ENCODE data around the gene ALG10.

DNA sequence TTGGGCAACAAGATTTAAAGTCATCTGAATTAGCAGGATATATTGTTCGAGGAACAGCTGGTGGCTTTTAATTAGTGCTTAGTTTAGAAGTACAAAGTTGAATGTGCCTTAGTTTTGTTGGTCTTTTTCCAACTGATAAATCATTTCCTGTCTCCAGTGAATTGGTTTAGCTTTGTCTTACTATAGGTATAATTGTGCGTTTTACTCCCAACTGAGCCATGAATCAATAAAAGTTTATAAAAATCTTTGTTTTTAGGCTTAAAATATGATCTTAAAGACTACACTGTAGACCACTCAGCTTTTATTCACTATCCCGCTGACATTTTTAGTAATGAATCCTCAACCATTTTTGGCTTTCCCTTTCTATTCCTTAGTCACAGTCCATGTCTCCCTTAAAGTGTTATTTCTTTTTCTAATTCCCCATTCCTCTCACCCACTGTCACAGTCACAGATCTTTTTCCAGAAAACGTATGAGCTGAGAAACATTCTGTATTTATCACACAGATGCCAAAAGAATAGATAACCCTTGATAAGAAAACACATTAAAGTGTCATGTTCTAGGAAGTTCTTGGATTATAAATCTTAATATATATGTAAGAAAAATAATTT lies 34.0 kb upstream of the ALG10 start:
- TF ChIP-seq, protein P1, sequence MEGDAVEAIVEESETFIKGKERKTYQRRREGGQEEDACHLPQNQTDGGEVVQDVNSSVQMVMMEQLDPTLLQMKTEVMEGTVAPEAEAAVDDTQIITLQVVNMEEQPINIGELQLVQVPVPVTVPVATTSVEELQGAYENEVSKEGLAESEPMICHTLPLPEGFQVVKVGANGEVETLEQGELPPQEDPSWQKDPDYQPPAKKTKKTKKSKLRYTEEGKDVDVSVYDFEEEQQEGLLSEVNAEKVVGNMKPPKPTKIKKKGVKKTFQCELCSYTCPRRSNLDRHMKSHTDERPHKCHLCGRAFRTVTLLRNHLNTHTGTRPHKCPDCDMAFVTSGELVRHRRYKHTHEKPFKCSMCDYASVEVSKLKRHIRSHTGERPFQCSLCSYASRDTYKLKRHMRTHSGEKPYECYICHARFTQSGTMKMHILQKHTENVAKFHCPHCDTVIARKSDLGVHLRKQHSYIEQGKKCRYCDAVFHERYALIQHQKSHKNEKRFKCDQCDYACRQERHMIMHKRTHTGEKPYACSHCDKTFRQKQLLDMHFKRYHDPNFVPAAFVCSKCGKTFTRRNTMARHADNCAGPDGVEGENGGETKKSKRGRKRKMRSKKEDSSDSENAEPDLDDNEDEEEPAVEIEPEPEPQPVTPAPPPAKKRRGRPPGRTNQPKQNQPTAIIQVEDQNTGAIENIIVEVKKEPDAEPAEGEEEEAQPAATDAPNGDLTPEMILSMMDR (IDR thresholded peaks at IDR 0.05) = no peak
- no peak for TF ChIP-seq POLR2A (IDR thresholded peaks at IDR 0.05)
